SK-N-SH treated with all-trans-retinoic acid at 6 μM for 48 hours (cell line): Measurements from ENCODE around the gene PRKCE.

Experiments
- BACH2 ChIP-seq: fragments of 250-450 bp; sonication (Bioruptor Pico); IDR thresholded peaks from 2 replicates; pipeline ENCODE4 v1.9.0; 2021; ENCODE audit warnings: mild to moderate bottlenecking, borderline replicate concordance
- ISL1 ChIP-seq: fragments of 250-450 bp; sonication (Bioruptor Pico); IDR thresholded peaks from 2 replicates; pipeline ENCODE4 v2.1.2; 2022; ENCODE audit warnings: mild to moderate bottlenecking, moderate library complexity
- PPARA ChIP-seq: fragments of 250-450 bp; sonication (Bioruptor Pico); IDR thresholded peaks from 2 replicates; pipeline ENCODE4 v1.5.0; 2020; ENCODE audit warnings: mild to moderate bottlenecking, borderline replicate concordance
- RARB ChIP-seq: fragments of 250-450 bp; sonication (Bioruptor Pico); IDR thresholded peaks from 2 replicates; pipeline ENCODE4 v1.8.0; 2021; ENCODE audit warnings: mild to moderate bottlenecking, moderate library complexity
- TSHZ2 ChIP-seq: fragments of 250-450 bp; sonication (Bioruptor Pico); IDR thresholded peaks from 2 replicates; pipeline ENCODE4 v1.5.0; 2020; ENCODE audit warnings: mild to moderate bottlenecking, moderate library complexity
- ZFP3 ChIP-seq: fragments of 250-450 bp; sonication (Bioruptor Pico); IDR thresholded peaks from 2 replicates; pipeline ENCODE4 v1.5.0; 2020; ENCODE audit warnings: mild to moderate bottlenecking, moderate library complexity
- ZFP30 ChIP-seq: fragments of 450-650 bp; formaldehyde crosslinking; IDR thresholded peaks from 2 replicates; pipeline ENCODE4 v1.5.0; 2022; ENCODE audit warnings: mild to moderate bottlenecking, moderate library complexity
- ZNF565 ChIP-seq: fragments of 450-650 bp; formaldehyde crosslinking; conservative IDR thresholded peaks from 2 replicates; pipeline ENCODE4 v1.5.0; 2020; ENCODE audit warnings: low read depth, mild to moderate bottlenecking, moderate library complexity

DNA sequence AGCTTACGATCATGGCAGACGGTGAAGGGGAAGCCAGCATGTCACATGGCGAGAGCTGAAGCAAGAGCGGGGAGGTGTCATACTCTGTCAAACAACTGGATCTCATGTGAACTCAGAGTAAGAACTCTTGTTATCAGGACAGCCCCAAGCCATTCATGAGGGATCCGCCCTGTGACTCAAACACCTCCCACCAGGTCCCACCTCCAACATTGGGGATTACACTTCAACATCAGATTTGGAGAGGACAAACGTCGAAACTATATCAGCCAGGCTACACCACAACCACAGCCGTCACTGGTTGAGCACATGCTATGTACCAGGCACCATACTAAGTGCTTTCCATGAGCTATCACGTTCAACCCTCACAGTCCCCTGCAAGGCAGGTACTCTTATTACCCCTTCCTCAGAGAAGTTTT lies 293.8 kb downstream of the PRKCE start:
- no peak for TF ChIP-seq ZFP3 (CRISPR knock-in tag)
- no peak for TF ChIP-seq RARB
- no peak for TF ChIP-seq BACH2 (CRISPR knock-in tag)
- no peak for TF ChIP-seq ZFP30
- TF ChIP-seq TSHZ2 (CRISPR knock-in tag), result no peak
- TF ChIP-seq PPARA, result no peak
- TF ChIP-seq ZNF565 (CRISPR knock-in tag), result no peak
- TF ChIP-seq ISL1, result no peak
